PC-3 (cell line): ENCODE data around the gene DCTD. TPM values are rescaled to one million over a fixed set of nuclear protein-coding genes. Genes with fewer than 3 reads are reported as not detected.
A peak's percentile ranks its signal among the peaks of the same experiment; 100 is the strongest.

Experiments
- ATAC-seq: fragments of 200-7000 bp; cut with Tn5 transposase; 2 replicates; pipeline ENCODE4 v1.9.1; 2020; ENCODE audit warnings: mild to moderate bottlenecking, moderate library complexity
- BruUV-seq: library from RNA; stranded (reverse); fragments of 400-500 nt; replicated peaks from 2 replicates; lab custom pipeline; 2021; lab: Mats Ljungman, UMichigan
- CTCF ChIA-PET: fragments of 300-600 bp; sonication (Branson Sonifier 250); formaldehyde crosslinking; loops from one replicate; lab custom pipeline; 2022; ENCODE audit warnings: antibody characterized with exemption; lab: Charles Lee
- POLR2A ChIA-PET: fragments of 300-600 bp; sonication (Branson Sonifier 250); formaldehyde crosslinking; loops from one replicate; lab custom pipeline; 2022; ENCODE audit warnings: antibody characterized with exemption; ENCODE audit not compliant: unreplicated experiment; lab: Charles Lee
- DNase-seq: peaks from one replicate; pipeline ENCODE4 v3.0.0-alpha.2; 2015
- H2AFZ ChIP-seq: fragments of 300-600 bp; sonication (generic); 2 replicates; pipeline ENCODE4 v1.6.0; 2016; ENCODE audit warnings: antibody characterized with exemption, low read length
- H3F3A ChIP-seq: fragments of 300-600 bp; sonication (generic); one replicate; pipeline ENCODE4 v1.6.0; 2017; ENCODE audit warnings: antibody characterized with exemption, low read length, control low read depth, mild to moderate bottlenecking; ENCODE audit not compliant: unreplicated experiment
- H3K27ac ChIP-seq: fragments of 300-600 bp; sonication (generic); 2 replicates; pipeline ENCODE4 v1.5.1; 2016; ENCODE audit warnings: mild to moderate bottlenecking, low read length
- H3K27me3 ChIP-seq: fragments of 300-600 bp; sonication (generic); 2 replicates; pipeline ENCODE4 v1.6.1; 2016; ENCODE audit warnings: low read length, mixed read lengths
- H3K36me3 ChIP-seq: fragments of 300-600 bp; sonication (generic); 2 replicates; pipeline ENCODE4 v1.6.1; 2016; ENCODE audit warnings: low read depth, mixed run types, low read length, mixed read lengths
- H3K4me1 ChIP-seq: fragments of 300-600 bp; sonication (generic); 2 replicates; pipeline ENCODE4 v1.5.1; 2016; ENCODE audit warnings: low read length; ENCODE audit not compliant: insufficient read depth
- H3K4me2 ChIP-seq: fragments of 300-600 bp; sonication (generic); 2 replicates; pipeline ENCODE4 v1.6.0; 2016; ENCODE audit warnings: low read length
- H3K4me3 ChIP-seq: fragments of 300-600 bp; sonication (generic); 2 replicates; pipeline ENCODE4 v1.5.1; 2016; ENCODE audit warnings: mild to moderate bottlenecking, low read length, mixed read lengths
- H3K79me2 ChIP-seq: fragments of 300-600 bp; sonication (generic); 2 replicates; pipeline ENCODE4 v1.6.1; 2017; ENCODE audit warnings: low read length, mixed read lengths
- H3K9ac ChIP-seq: fragments of 300-600 bp; sonication (generic); 2 replicates; pipeline ENCODE4 v1.6.0; 2016; ENCODE audit warnings: mild to moderate bottlenecking, low read length
- H3K9me2 ChIP-seq: fragments of 300-600 bp; sonication (generic); replicated peaks from 2 replicates; pipeline ENCODE4 v1.6.1; 2016; ENCODE audit warnings: mixed run types, low read length, mixed read lengths
- H3K9me3 ChIP-seq: fragments of 300-600 bp; sonication (generic); 2 replicates; pipeline ENCODE4 v1.6.1; 2016; ENCODE audit warnings: low read length, mixed read lengths
- H4K20me1 ChIP-seq: fragments of 300-600 bp; sonication (generic); 2 replicates; pipeline ENCODE4 v1.6.1; 2016; ENCODE audit warnings: low read length, mixed read lengths
- EZH2 ChIP-seq: fragments of 300-600 bp; sonication (generic); IDR thresholded peaks from one replicate; pipeline ENCODE4 v1.6.1; 2017; ENCODE audit warnings: antibody characterized with exemption, mild to moderate bottlenecking, low read length; ENCODE audit not compliant: unreplicated experiment
- EZH2phosphoT487 ChIP-seq: fragments of 300-600 bp; sonication (generic); IDR thresholded peaks from 2 replicates; pipeline ENCODE4 v1.6.1; 2018; ENCODE audit warnings: mild to moderate bottlenecking, antibody characterized with exemption, low read length, borderline replicate concordance
- intact Hi-C: fragments of 100-400 bp; cut with micrococcal nuclease; formaldehyde crosslinking; loops from 2 replicates; pipeline ENCODE4 v1.9.0; 2023
- total RNA-seq: library from RNA; depleted of rRNA; stranded (reverse); fragments of >200 nt; gene quantifications from 2 replicates; pipeline ENCODE4 v1.2.3, GENCODE V29; 2014
- TF ChIP-seq, protein P1 (sequence below): fragments of 300-600 bp; sonication (generic); conservative IDR thresholded peaks from 2 replicates; pipeline ENCODE4 v1.5.1; 2017; ENCODE audit warnings: antibody characterized with exemption, low read depth, mild to moderate bottlenecking, low read length

DCTD gene
- total RNA-seq, 1 experiment from 2014 or later = 58.1 TPM

DNA sequence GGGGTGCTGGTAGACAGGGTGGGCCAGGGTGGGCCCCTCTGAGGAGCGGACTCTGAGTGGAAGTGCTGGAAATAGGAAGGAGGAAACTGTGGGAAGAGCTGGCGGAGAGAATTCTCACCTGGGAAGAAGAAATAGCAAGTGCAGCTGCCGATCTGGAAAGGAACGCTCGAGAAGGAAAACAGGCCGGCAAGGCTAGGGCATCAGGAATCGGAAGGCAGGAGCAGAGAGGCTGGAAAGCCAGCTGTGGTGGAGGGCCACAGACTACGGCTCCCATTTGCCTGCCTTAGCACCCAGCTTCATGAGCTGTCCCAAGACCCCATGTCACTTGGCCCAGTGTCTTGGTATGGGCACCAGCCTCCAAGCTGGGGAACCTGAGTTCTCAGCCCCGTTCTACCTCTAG is 37.3 kb downstream of the DCTD start:
- H3K79me2 ChIP-seq = no peaks in the 10 kb centered on the region

DNA sequence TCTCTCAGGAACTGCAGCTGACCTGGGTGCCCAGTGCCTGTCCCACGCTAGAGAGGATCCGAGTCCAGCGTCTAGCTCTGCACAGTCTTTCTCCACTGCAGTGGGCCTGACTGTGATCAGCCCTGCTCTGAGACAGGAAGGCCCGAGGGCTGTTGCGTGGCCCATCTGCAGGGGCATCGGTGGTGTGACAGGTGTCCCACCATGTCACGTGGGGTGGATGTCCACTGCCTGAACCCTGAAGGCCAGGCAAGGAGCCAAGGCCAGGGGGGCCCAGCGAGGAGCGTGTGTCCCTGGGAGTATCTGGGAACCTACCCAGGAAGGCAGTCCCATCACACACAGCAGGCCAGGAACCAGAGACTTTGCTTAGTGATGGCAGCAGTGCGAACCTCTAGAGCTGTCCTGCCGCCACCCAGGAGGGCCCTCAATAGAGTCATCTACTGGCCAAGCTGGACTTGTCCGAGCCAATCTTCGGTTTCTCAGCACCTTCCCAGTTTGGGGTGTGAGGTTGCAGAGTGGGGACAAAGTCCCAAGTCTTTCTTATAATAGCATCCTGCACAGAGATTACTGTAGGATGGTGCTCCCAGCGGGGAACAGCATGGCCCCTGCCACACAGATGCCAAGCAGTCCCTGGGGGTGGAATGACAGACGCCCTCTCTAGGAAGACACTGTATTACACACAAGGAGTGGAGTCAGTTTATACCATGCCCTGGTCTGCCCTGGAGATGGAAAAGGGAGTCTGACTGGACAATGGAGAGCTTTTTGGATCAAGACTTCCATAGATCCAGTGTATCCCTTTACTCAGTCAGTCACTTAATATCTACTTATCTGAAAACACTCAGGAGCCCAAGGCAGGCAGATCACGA is 38.3 kb downstream of the DCTD start:
- no peaks in the 10 kb centered on the region for H4K20me1 ChIP-seq
- no TSS peak for BruUV-seq
- intact Hi-C loops = no loop called here
- no peaks in the 10 kb centered on the region for H3K36me3 ChIP-seq
- no peak overlapping the region for H3K27ac ChIP-seq
- H2AFZ ChIP-seq = no peak overlapping the region
- no peaks in the 10 kb centered on the region for H3K79me2 ChIP-seq
- ChIA-PET CTCF (no interaction called here), POLR2A (no interaction called here)
- H3K4me2 ChIP-seq = no peak overlapping the region
- TF ChIP-seq EZH2 (no peak), EZH2phosphoT487 (no peak)
- TF ChIP-seq, protein P1, sequence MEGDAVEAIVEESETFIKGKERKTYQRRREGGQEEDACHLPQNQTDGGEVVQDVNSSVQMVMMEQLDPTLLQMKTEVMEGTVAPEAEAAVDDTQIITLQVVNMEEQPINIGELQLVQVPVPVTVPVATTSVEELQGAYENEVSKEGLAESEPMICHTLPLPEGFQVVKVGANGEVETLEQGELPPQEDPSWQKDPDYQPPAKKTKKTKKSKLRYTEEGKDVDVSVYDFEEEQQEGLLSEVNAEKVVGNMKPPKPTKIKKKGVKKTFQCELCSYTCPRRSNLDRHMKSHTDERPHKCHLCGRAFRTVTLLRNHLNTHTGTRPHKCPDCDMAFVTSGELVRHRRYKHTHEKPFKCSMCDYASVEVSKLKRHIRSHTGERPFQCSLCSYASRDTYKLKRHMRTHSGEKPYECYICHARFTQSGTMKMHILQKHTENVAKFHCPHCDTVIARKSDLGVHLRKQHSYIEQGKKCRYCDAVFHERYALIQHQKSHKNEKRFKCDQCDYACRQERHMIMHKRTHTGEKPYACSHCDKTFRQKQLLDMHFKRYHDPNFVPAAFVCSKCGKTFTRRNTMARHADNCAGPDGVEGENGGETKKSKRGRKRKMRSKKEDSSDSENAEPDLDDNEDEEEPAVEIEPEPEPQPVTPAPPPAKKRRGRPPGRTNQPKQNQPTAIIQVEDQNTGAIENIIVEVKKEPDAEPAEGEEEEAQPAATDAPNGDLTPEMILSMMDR = no peak
- no peaks in the 10 kb centered on the region for H3K4me1 ChIP-seq
- no peaks in the 10 kb centered on the region for H3F3A ChIP-seq
- no peaks in the 10 kb centered on the region for H3K9me2 ChIP-seq
- no peak for DNase-seq
- H3K9me3 ChIP-seq = no peaks in the 10 kb centered on the region
- no peak overlapping the region for H3K4me3 ChIP-seq
- H3K27me3 ChIP-seq = no peaks in the 10 kb centered on the region
- H3K9ac ChIP-seq = no peak overlapping the region
- no peak for ATAC-seq

More for the DNA sequence above, 37.3 kb downstream of the DCTD start:
- Histone ChIP-seq H3K9ac (no peak overlapping the region), H3K27me3 (no peaks in the 10 kb centered on the region), H3K9me3 (no peaks in the 10 kb centered on the region), H3K4me3 (no peak overlapping the region), H3K36me3 (no peaks in the 10 kb centered on the region), H3K4me2 (no peak overlapping the region), H3F3A (no peaks in the 10 kb centered on the region), H3K27ac (no peak overlapping the region), H4K20me1 (no peaks in the 10 kb centered on the region), H3K9me2 (no peaks in the 10 kb centered on the region), H3K4me1 (no peaks in the 10 kb centered on the region), H2AFZ (no peak overlapping the region)
- intact Hi-C loops = loop anchor here (5.0 kb wide), 1 partner anchor 53 kb away; no protein-coding TSS in a partner anchor
- ChIA-PET CTCF (no interaction called here), POLR2A (no interaction called here)
- DNase-seq (no peak), ATAC-seq (no peak)
- no peak for TF ChIP-seq EZH2phosphoT487
- no peak for TF ChIP-seq EZH2
- TF ChIP-seq, protein P1 = no peak
- no TSS peak for BruUV-seq

DNA sequence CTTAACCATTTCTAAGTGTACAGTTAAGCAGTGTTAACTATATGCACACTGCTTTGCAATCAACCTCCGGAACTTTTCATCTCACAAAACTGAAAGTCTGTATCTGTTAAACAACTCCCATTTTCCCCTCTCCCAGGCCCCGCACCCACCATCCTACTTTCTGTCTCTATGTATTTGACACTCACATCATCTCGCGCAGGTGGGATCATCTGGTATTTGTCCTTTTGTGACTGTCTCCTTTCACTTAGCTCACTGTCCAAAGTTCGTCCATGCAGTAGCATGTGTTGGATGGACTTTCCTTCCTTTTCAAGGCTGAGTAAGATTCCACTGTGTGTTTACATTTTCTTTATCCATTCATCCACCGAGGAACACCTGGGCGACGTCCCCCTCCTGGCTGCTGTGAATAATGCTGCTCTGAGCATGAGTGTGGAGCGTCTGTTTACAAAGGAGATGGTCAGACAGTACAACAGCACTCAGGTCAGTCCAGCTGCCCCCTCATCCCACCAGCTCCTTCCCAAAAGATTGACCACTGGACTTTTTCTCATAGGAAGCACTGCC is 39.8 kb downstream of the DCTD start:
- Histone ChIP-seq H2AFZ (no peak overlapping the region), H3F3A (no peaks in the 10 kb centered on the region), H3K9me3 (no peaks in the 10 kb centered on the region), H3K36me3 (no peaks in the 10 kb centered on the region), H3K9me2 (no peaks in the 10 kb centered on the region), H3K79me2 (no peaks in the 10 kb centered on the region), H3K27me3 (no peaks in the 10 kb centered on the region), H4K20me1 (no peaks in the 10 kb centered on the region), H3K9ac (no peak overlapping the region), H3K4me2 (no peak overlapping the region), H3K4me3 (no peak overlapping the region), H3K4me1 (no peaks in the 10 kb centered on the region), H3K27ac (no peak overlapping the region)
- DNase-seq = peak; percentile 6
- no TSS peak for BruUV-seq
- intact Hi-C loops = no loop called here
- ChIA-PET POLR2A (no interaction called here), CTCF (no interaction called here)
- TF ChIP-seq EZH2phosphoT487 (no peak), EZH2 (no peak)
- TF ChIP-seq, protein P1 = no peak
- ATAC-seq = no peak
